COLO668 (cell line): ENCODE measurements around the gene MREG.

Experiments used
- DNase-seq: peaks from one replicate; lab custom pipeline; 2025; ENCODE audit not compliant: unreplicated experiment; lab: John Stamatoyannopoulos, UW

MREG gene, protein sequence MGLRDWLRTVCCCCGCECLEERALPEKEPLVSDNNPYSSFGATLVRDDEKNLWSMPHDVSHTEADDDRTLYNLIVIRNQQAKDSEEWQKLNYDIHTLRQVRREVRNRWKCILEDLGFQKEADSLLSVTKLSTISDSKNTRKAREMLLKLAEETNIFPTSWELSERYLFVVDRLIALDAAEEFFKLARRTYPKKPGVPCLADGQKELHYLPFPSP

DNA sequence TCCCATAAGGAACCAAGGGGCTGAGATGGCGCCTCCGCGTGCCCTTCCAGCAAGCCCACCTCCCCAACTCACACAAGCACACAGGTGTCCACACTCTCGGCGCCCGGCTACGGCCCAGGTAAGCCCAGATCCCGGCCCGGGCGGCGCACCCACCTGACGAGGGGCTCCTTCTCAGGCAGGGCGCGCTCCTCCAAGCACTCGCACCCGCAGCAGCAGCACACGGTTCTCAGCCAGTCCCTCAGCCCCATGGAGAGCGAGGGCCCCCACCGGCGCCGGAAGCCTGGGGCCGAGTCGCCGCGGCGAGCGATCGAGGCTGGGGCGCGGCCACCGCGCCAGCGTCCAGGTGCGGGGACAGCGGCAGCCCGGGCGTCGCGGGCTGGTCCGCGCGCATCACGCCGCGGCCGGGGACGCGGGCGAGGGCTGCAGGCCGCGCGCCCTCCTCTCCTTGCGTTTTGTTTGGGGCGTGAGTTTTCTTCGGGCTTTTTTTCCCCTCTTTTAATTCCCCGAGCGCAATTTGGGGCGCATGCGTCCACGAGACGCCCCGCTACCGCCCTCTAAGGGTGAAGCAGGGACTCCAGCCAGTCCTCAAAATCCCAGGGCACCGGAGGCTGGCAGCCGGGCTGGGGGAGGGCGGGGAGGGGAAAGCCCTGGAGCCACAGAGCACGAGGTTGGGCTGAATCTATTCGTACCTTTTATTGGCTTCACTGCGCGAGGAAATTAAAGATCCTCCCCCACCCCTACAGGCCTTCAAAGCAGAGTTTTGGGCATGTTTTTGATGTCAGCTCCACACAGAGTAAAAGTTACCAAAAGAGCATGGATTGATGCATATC, at the start of gene MREG:
MREG (minus strand) TSS at position 472 of the 830 bp plus-strand sequence; CDS start at position 248, 224 bp downstream.
- peak; percentile 92 for DNase-seq

DNA sequence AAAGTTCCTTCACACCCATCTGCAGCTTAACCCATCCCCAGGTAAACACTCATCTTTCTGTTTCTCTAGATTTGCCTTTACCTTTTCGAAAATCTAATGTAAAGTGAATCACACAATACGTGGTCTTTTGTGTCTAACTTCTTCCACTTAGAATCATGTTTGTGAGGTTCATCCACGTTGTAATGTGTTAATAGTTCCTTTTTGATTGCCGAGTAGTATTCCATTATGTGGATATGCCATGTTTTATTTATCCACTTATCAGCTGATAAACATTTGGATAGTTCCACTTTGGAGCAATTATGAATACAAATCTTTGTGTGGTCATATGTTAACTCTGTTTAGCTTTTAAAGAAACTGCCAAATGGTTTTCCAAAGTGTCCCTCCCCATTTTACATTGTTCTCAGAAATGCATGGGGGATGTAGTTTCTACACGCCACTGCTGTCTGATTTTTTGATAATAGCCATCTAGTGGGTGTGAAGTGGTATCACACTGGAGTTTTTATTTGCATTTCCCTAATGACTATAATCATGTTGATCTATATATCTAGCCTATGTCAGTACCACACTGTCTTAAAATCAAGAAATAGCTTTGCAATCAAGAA, 46.0 kb upstream of the MREG start:
- DNase-seq, result no peak

DNA sequence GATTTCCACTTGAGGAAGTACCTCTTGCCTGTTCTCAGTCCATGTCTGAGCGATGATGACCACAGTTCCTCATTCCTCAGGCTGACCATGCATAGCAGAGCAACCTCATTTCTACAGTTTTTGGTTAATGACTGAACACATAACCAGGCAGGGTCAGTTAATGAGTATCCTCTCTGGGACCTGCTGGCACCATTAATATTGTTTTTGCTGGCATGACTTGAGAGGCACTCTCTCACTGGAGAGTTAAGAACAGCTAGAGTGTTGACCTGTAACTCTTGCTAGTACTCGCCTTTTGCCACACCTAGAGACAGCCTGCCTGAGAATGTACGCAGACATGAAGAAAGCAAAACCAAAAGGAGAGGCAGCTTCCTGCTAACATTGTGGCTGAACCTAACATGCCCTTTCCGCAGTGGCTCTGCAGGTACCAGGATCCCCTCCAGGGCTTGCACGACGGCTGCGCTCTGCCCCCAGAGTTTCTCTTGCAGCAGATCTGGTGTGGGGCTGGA, 44.4 kb upstream of the MREG start:
- no peak for DNase-seq

DNA sequence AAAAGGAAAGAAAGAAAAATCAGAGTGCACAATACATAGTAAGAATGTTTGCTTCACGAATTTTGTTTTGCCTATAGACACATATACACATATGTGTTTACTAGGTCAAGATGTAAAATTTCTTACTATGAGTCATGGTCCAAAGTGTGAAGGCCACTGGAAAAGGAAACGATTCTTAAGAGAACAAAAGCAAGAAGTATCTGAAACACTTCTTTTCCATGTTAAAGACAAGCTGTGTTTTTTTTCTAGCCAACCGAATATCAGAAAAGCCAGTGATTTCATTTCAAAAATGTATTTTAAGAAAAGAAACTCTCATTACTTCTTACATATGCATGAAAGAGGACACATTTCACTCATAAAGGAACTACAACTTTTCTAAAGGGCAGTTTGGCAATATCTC, 43.4 kb upstream of the MREG start:
- DNase-seq, result no peak

DNA sequence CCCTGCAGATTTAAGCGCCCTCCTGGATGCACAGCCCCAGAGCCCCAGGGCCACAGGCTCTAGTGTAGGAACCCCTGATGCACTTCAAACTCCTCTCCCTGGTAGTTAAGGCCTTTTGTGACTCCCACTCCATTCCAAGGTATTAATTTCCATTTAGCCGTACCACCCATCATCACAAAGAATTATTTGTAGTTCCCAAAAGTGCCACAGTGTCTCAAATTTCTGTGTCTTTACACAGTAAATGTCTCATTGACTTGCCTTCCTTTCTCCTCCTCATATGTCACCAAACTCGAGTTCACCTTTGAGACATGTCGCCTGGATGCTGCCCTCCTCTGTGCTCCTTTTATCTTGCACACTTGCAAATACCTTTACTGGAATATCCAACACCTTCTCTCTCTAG, 42.3 kb upstream of the MREG start:
- no peak for DNase-seq

DNA sequence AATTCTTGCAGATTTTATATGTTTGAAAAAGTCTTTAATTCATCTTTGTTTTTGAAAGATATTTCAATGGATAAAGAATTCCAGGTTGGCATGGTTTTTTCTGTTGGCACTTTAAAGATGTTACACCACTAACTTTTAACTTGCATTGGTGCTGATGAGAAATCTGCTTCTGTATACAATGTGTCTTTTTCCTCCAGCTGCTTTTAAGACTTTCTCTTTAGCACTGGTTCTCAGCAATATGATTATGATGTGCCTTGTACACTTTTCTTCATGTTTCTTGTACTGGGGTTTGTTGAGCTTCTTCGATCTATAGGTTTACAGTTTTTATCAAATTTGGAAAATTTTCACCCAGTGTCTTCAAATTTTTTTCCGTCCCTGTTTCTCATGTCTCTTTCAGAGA, 39.1 kb upstream of the MREG start:
- DNase-seq, result no peak

DNA sequence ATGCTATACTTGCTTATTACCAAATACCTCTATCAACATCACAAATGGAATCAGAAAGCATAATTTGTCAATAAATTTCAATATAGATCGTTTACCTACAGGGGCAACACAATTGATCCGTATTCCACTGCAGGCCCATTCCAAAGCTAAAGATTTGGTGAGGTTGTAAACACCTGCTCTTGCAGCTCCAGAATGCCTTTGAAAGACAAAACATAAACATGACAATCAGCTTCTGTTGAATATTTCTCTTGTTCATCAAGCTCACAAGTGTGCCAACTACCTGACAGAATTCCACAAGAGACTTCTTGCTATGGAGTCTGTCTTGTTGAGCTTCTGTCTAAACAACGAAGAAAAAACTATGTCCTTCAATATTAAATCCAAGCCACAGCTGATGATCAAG, 38.0 kb upstream of the MREG start:
- DNase-seq, result no peak

DNA sequence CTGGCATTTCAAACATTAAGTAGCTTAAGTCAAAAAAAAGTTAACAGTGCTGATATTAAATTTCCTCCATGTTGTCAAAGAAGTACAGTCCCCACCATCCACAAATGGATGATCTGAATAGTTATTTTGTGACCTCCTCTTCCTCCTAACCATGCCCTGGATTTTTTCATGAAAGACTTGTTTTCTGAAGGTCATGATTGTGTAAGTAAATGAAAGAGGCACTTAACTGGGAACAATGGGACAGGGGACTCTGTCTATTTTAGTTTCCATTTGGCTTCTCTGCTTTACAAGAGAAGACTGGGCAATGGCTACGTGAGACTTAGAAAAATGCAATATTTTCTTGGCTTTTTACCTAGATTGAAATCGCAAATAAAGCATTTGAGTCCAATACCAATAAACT, 36.1 kb upstream of the MREG start:
- no peak for DNase-seq

DNA sequence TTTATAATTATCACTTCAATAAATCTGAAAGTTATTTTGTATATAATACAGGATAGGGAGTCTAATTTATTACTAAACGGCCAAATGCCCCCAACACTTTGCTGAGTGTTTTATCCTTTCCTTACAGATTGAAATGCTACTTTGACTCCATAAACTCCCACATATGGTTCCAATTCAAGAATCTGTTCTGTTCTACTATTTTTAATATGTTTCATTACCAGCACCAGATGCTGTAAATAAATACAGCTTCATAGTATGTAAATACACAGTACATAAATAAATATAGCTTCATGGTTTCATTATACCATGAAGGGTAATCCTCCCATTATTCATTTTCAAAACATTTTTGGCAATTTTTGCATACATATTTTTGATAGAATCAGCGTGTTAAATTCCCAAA, 34.0 kb upstream of the MREG start:
- DNase-seq, result no peak

DNA sequence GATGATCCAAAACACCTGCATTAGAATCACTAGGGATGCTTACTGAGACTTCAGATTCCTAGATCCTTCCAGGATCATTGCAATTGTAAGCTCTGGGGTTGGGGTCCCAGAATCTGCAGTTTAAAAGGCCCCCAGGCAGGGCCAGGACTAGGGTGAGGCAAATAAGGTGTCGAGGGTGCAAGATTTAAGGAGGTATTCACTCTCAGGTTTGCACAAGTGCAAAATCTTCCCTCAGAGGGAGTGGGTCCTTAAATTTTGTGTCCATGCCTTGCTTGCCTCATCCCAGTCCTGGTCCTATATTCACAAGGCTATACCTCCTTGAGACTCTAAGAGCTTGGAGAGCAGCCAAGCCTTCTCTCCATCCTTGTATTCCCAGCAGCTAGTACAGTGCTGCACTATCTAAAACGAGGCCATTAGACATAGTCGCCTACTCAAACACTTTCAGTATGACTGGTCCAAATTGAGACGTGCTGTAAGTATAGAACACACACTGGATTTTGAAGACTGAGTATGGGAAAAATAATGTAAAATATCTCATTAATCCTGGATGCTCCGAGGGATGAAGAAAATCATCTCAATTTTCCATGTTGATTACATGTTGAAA, 31.6 kb upstream of the MREG start:
- no peak for DNase-seq

DNA sequence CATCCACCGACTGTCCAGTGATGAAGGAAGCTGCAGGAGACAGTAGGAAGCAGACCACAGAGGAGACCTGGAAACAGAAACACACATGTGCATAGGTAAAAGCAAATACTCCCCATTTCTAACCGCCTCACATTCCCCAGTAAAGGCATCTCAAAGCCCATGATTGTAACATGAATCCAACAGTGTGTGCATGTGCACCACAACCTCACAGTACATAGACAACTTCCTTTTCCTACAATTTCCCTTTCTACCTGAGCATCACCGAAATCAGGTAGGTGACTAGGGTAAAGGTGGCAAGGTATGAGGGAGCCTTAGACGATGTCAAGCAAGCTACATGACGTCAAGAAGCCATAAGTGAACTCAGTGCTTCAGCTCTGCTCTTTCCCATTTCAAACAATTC, 30.6 kb upstream of the MREG start:
- no peak for DNase-seq

DNA sequence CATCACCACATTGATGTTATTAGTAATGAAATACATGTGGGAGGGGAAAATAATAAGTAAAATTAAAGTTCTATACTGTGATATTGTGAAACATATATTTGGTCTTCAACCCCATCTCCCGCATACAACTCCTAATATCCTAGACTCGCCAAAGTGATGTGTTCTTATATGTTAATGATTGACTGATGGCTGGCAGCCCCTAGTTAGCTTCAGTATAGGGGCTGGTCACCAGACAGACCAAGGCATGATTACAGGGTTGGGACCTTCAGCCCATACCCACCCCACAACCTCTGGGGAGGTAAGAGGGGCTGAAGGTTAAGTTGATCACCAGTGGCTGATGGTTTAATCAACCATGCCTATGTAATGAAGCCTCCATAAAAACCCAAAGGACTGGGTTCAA, 28.1 kb upstream of the MREG start:
- no peak for DNase-seq

DNA sequence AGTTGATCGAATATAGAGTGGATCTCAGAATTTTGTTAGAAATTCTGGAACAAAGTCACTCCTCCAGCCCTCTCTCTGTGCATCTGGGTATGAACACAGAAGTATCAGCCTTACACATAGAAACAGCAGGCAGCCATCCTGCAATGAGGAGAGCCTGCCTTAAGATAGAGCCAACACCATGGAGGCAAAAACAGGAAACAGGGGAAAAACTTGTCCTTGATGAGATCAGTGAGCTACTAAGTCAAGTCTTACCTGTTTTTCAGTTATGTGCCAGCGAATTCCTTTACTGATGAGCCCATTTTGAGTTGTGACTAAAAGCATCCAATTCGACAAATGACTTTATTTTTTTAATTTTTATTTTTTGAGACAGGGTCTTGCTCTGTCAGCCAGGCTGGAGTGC, 26.6 kb upstream of the MREG start:
- DNase-seq, result no peak

DNA sequence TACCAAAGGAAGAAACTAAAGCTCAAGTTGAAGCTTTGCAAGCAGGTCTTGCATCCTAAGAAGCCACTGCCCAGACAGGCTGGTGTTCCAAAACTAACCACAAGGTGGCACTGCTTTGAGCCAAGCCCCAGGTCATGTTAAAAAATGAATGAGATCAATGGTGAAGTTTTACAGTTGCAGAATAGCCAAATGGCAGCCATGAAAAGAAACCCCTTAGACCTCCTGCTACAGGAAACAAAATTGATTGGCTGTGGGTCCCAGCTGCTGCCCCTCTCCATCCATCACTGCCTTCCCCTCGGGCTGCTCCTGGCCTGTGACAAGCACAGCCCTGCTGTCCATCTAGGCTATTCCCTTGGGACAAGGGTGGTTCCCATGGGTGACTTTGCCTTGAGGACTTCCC, 20.7 kb upstream of the MREG start:
- peak; percentile 61 for DNase-seq

DNA sequence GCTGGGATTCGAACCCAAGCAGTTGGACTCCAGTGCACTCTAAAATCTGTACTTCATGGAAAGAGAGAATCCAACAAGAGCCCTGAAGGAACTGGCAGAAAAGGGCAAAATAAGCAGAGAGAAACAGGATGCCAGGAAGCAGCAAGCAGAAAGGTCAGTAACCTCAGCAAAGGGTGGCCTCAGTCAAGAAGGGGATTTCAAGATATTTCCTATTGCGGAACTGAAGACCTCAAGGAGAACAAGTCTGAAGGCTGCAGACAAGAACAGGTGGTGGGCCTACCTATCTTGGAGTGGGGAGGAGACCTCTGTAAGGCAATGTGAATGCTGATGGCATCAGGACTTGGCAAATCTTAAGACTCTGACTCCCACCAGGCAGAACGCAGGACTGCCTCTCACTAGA, 20.1 kb upstream of the MREG start:
- no peak for DNase-seq

DNA sequence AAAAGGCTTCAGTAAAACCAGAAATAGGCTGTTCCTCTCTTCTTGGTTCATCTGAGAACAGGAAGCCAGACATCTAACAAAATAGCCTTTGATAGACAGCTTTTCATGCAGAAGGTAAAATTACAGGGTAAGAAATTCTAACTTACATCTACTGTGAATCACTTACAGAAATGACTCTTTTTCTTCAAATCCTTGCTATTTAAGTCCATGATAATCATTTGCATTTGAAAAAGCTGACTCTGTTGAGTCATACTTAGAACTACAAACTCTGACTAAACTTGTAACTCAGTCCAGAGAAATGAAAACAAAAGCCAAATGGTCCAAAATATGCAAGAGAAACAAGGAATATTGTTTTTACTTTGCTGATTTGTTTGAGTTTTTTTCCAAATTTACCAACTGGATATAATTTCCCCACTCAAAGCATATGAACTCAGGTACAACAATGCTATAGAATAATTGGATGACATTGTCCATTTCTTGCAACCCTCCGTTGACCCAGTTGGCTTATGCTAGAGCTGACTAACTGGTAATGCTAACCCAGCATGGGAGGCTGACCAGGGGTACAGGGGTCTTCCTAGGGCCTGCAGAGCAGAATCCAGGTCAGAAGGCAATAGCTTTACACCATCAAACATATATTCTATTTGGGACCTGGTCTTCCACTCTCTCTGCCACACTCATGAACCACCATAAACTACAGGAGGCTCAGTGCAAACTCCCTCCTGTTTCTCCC, 18.8 kb upstream of the MREG start:
- no peak for DNase-seq

DNA sequence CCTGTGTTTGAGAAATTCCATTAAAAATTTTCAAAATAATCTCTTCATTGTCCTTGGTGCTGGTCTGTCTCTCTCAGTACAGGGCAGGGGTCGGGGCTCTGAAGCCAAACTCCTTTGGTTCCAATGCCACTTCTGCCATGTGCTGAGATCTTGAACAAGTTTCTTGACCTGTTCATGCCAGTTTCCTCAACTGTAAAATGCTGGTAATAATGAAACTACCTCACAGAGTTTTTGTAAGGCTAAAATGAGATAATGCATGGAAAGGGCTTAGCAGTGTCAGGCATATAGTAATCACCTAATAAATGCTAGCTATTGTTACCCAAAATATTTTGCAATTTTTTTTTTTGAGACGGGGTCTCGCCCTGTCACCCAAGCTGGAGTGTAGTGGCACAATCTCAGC, 16.9 kb upstream of the MREG start:
- DNase-seq, result no peak

DNA sequence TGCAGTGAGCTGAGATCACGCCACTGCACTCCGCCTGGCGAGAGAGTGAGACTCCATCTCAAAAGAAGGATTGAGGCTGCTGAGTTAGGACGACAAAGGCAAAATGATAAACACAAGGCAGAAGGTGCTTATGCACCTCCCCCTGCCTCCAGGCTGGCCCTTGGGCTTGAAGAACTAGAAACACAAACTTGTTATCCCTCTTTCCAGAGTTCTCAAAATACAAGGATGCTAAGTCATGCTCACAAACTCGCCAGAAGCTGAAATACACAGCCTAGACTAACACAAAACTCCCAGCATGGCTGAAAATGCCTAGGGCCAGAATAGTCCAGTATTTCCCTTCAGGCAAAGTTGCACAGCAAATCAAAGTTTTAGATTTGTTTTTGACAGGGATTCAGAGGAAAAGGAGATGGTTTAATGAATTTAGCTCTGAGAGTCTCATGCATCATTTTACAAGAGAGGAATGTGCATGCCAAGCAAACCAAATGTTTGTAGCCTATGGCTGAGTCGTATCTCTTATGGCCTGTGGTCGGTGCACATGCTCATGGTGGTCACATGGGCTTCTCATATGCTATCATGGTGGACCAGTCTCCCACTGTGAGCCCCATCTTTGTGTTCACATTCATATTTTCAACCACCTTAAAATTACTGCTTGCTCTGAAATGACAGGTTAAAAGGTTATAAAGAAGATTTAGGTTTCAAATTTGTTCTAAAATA, 16.2 kb upstream of the MREG start:
- DNase-seq, result no peak

DNA sequence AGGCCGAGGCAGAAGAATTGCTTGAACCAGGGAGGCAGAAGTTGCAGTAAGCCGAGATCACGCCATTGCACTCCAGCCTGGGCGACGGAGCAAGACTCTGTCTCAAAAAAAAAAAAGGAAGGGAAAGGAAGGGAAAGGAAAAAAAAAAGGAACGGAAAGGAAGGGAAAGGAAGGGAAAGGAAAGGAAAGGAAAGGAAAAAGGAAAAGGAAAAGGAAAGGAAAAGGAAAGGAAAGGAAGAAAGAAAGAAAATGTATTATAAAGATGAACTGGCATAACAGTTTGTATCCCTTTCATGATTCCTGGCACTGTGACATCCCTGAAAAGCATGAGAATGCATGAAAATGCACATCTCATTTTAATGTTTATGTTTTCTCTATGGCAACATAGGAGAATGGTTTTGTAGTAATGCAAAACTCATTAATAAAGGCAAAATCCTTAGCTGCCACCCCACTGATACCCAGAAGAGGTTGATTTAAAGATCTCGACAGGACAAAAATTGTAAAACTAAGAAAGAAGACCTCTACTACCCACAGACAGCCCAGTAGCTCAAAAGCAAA, 11.5 kb upstream of the MREG start:
- no peak for DNase-seq

DNA sequence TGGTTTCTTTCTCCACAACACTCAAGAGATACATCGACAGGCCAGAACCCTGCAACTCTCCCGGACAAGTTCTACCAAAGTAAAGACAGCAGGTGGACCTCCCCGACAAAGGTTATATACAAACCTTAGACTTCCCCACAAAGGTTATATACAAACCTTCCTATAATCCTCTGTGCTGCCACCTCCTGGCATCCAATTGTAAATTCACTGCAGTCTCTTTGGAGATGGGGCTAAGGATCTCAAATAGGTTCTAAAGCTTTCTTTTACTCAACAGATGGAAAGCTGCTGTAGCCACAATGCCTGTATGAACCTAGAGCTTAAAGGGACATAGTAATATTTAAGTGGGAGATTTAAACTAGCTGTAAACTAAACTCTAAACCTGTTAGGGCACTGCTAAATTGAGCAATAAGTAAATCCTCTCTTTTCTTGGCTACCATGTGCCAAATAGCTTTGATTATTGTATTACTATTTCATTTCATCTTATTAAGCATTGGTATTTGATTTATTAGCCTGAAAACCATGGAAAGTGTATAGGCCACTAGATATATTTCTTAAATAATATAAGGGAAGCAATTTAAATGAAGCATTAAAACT, 9.8 kb upstream of the MREG start:
- DNase-seq, result peak; percentile 46
